AG04449 (cell line): ENCODE measurements around the gene ROBO4.

Source experiments
- CTCF ChIA-PET: fragments of 350-600 bp; formaldehyde crosslinking; extraction: SDS; loops from one replicate; lab custom pipeline; 2021; ENCODE audit warnings: antibody characterized with exemption; lab: Yijun Ruan, JAX
- POLR2A ChIA-PET: fragments of 400-600, 350-600 bp; formaldehyde crosslinking; extraction: SDS; loops from one replicate; lab custom pipeline; 2020; ENCODE audit warnings: antibody characterized with exemption, inconsistent platforms; lab: Yijun Ruan, JAX
- DNase-seq: peaks from one replicate; pipeline ENCODE4 v3.0.0-alpha.2; 2010; ENCODE audit warnings: low read depth, low spot score
- H3K4me3 ChIP-seq: 2 replicates; pipeline ENCODE4 v1.5.1; 2011; ENCODE audit warnings: low read depth, mild to moderate bottlenecking, control low read depth, low read length
- CTCF ChIP-seq: IDR thresholded peaks from one replicate; pipeline ENCODE4 v1.5.1; 2011; ENCODE audit warnings: mild to moderate bottlenecking, moderate library complexity, low read length, control low read depth, inconsistent platforms; ENCODE audit not compliant: insufficient read depth; ENCODE audit errors: missing control alignments

Gene ROBO4

GRCh38 chr11:124868331-124869274 lies 29.1 kb downstream of the ROBO4 start:
- no peak overlapping the region for H3K4me3 ChIP-seq
- CTCF ChIA-PET: interaction anchor here (0.7 to 1.3 kb wide), 3 partner anchors 31 to 570 kb away, joined by 3 to 4 read pairs (median 3); no protein-coding TSS in a partner anchor
- POLR2A ChIA-PET: no interaction called here

GRCh38 chr11:124867700-124868099 lies 30.0 kb downstream of the ROBO4 start:
- POLR2A ChIA-PET: no interaction called here
- H3K4me3 ChIP-seq: no peak overlapping the region
- DNase-seq: no peak
- peak; percentile 58 for TF ChIP-seq CTCF
- CTCF ChIA-PET: interaction anchor here (0.9 to 3.3 kb wide), 21 partner anchors 8 to 224 kb away, joined by 3 to 63 read pairs (median 9); partner anchors contain the start of genes ROBO4, SIAE and SPA17

More at GRCh38 chr11:124868331-124869274, 29.1 kb downstream of the ROBO4 start:
- no peak for TF ChIP-seq CTCF
- DNase-seq: no peak

- TF ChIP-seq CTCF: peak; percentile 86
- CTCF ChIA-PET: interaction anchor here (0.6 to 3.3 kb wide), 46 partner anchors 9 to 757 kb away, joined by 3 to 63 read pairs (median 5); partner anchors contain the start of genes HEPACAM, MSANTD2, ROBO4 and SIAE
Measured at GRCh38 chr11:124865902-124866851, 31.5 kb downstream of the ROBO4 start.

GRCh38 chr11:124865181-124865901 lies 32.3 kb downstream of the ROBO4 start, which contains the start of gene ROBO3:
TSS of gene ROBO3 (plus strand) at chr11:124865432. CDS start at chr11:124865578, 146 bp downstream.
- POLR2A ChIA-PET: no interaction called here

More at GRCh38 chr11:124865902-124866851, 31.5 kb downstream of the ROBO4 start:
- peak overlapping the region; percentile 38 for H3K4me3 ChIP-seq
- no peak for DNase-seq
- POLR2A ChIA-PET: no interaction called here

GRCh38 chr11:124864892-124865180 lies 32.8 kb downstream of the ROBO4 start:
- no peak overlapping the region for H3K4me3 ChIP-seq
- no peak for TF ChIP-seq CTCF
- no peak for DNase-seq
- ChIA-PET POLR2A (no interaction called here), CTCF (interaction anchor here (1.2 to 3.3 kb wide), 8 partner anchors 11 to 221 kb away, joined by 5 to 63 read pairs (median 43); partner anchors contain the start of genes SIAE and SPA17)

More at GRCh38 chr11:124865181-124865901, 32.3 kb downstream of the ROBO4 start, which contains the start of gene ROBO3:
- peak within 1 kb of the TSS; percentile 38 for H3K4me3 ChIP-seq
- DNase-seq: no peak
- no peak for TF ChIP-seq CTCF
- CTCF ChIA-PET: interaction anchor here (0.6 to 3.3 kb wide), 30 partner anchors 10 to 757 kb away, joined by 3 to 63 read pairs (median 6); partner anchors contain the start of genes MSANTD2, ROBO4, SIAE and SPA17
